ENCODE data around the gene SERPINA1. TPM values are rescaled to one million over a fixed set of nuclear protein-coding genes. Genes with fewer than 3 reads are reported as not detected.

Gene SERPINA1
- total and polyA plus RNA-seq, 2 of the 13 experiments (the other 11 are each of a cell fraction or from before 2014, with no cell fraction given) = 3,266 to 11,015 TPM

- no TSS peak for BruUV-seq (replicated peaks)
- DNase-seq (ENCODE audit: low spot score) (no peak), ATAC-seq (no peak), FAIRE-seq (no peak)
- CTCF ChIA-PET (ENCODE audit: low intra/inter-chr PET ratio, low total read pairs) = no interaction called here
- H2AFZ ChIP-seq (ENCODE audit: low read length) = no peak overlapping the region
- peaks cover 43% of the 10 kb centered on the region for H3K4me1 ChIP-seq (ENCODE audit: insufficient read depth, low read length)
- no peaks in the 10 kb centered on the region for H4K20me1 ChIP-seq (ENCODE audit: insufficient read depth, low read length)
- POLR2A ChIA-PET = no interaction called here
- H3K27me3 ChIP-seq (ENCODE audit: control insufficient read depth in 1 of 2, insufficient read depth in 2 of 2, low read length in 2 of 2) = no peaks in the 10 kb centered on the region
- no peak overlapping the region for H3K4me3 ChIP-seq (replicated peaks in 1 of 3; ENCODE audit: insufficient read depth in 1 of 3, low read depth in 2 of 3, low read length in 3 of 3)
- H3K9me3 ChIP-seq (ENCODE audit: low read length) = peaks cover 13% of the 10 kb centered on the region; the same call in 1 of the 2 replicates
- no peaks in the 10 kb centered on the region for H3K36me3 ChIP-seq (replicated peaks in 1 of 2; ENCODE audit: control insufficient read depth in 1 of 2, insufficient read depth in 2 of 2, low read length in 2 of 2)
- 69% methylated on average over 9 of the region's 9 CpGs for whole genome bisulfite sequencing (ENCODE audit: low lambda C conversion rate)
- H3K9ac ChIP-seq (ENCODE audit: insufficient read depth, low read depth, low read length) = no peak overlapping the region
- intact Hi-C loops (cut with micrococcal nuclease; ENCODE audit: unreplicated experiment) = no loop called here
- TF ChIP-seq MNT (IDR thresholded peaks at IDR 0.05) (no peak), ZNF629 (CRISPR knock-in tag; conservative IDR thresholded peaks at IDR 0.05) (0 out of 2 replicates have a peak, but pooled peaks have one; percentile 33)
- H3K27ac ChIP-seq (ENCODE audit: extremely low read length, insufficient read depth, low read length) = no peak overlapping the region
- in situ Hi-C loops (cut with HindIII; ENCODE audit: extremely low pct_ligation_motif_present, low pct_unique_long_range_greater_than_20kb) = loop anchor here (5.0 to 10.0 kb wide), 2 partner anchors 120 to 258 kb away; no protein-coding TSS in a partner anchor
- H3K79me2 ChIP-seq (ENCODE audit: insufficient read depth, low read length) = no peaks in the 10 kb centered on the region
- H3K4me2 ChIP-seq (ENCODE audit: low read depth, low read length) = no peak overlapping the region
These were observed 38.7 kb upstream of the SERPINA1 start for GRCh38 chr14:94427016-94427613.

DNA sequence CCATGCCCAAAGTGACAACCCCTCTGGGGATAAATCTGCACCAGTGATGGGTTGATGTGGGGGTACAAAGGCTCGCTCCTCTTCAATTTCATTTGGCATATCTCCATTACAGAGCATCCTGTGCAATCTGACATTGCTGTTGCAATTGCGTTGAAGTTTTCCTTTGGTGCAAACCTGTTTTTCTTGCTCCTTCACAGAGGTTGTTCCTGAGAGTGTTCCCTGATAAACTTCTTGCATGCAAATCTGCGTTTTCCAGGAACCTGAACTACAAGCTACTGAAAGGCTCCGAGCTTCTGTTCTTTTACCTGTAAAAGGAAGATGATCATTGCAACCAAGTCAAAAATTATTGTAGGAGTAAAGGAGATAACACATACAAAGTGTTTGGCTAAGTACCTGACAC is 38.1 kb upstream of the SERPINA1 start:
- no peak for TF ChIP-seq ZNF777 (CRISPR knock-in tag; IDR thresholded peaks at IDR 0.05)
- TF ChIP-seq ZNF703 (CRISPR knock-in tag; IDR thresholded peaks at IDR 0.05; ENCODE audit: borderline replicate concordance) = no peak
- no peak for TF ChIP-seq ZNF17 (CRISPR knock-in tag; IDR thresholded peaks at IDR 0.05)
- no peak for TF ChIP-seq ZMYM2 (CRISPR knock-in tag; IDR thresholded peaks at IDR 0.05)
- no peak for TF ChIP-seq KAT8 (CRISPR knock-in tag; IDR thresholded peaks at IDR 0.05)
- no peak for TF ChIP-seq ZNF256 (CRISPR knock-in tag; conservative IDR thresholded peaks at IDR 0.05)
- no peak for TF ChIP-seq ZNF652 (CRISPR knock-in tag; IDR thresholded peaks at IDR 0.05; ENCODE audit: borderline replicate concordance, low read depth)
- TF ChIP-seq ZNF577 (CRISPR knock-in tag; IDR thresholded peaks at IDR 0.05; ENCODE audit: borderline replicate concordance, low read depth) = no peak
- Histone ChIP-seq H3K27me3 (ENCODE audit: control insufficient read depth in 1 of 2, insufficient read depth in 2 of 2, low read length in 2 of 2) (no peaks in the 10 kb centered on the region), H3K4me1 (ENCODE audit: insufficient read depth, low read length) (peaks cover 39% of the 10 kb centered on the region), H2AFZ (ENCODE audit: low read length) (no peak overlapping the region), H3K4me2 (ENCODE audit: low read depth, low read length) (no peak overlapping the region), H3K9me3 (ENCODE audit: low read length) (peaks cover 13% of the 10 kb centered on the region; the same call in 1 of the 2 replicates), H3K36me3 (replicated peaks in 1 of 2; ENCODE audit: control insufficient read depth in 1 of 2, insufficient read depth in 2 of 2, low read length in 2 of 2) (no peaks in the 10 kb centered on the region), H3K4me3 (replicated peaks in 1 of 3; ENCODE audit: insufficient read depth in 1 of 3, low read depth in 2 of 3, low read length in 3 of 3) (no peak overlapping the region), H3K9ac (ENCODE audit: insufficient read depth, low read depth, low read length) (no peak overlapping the region), H3K27ac (ENCODE audit: extremely low read length, insufficient read depth, low read length) (no peak overlapping the region), H4K20me1 (ENCODE audit: insufficient read depth, low read length) (no peaks in the 10 kb centered on the region), H3K79me2 (ENCODE audit: insufficient read depth, low read length) (no peaks in the 10 kb centered on the region)
- DNase-seq (ENCODE audit: low spot score) (no peak), ATAC-seq (no peak), FAIRE-seq (no peak)
- POLR2A ChIA-PET = no interaction called here
- no TSS peak for BruUV-seq (replicated peaks)
- intact Hi-C loops (cut with micrococcal nuclease; ENCODE audit: unreplicated experiment) = no loop called here
- in situ Hi-C loops (cut with HindIII; ENCODE audit: extremely low pct_ligation_motif_present, low pct_unique_long_range_greater_than_20kb) = loop anchor here (5.0 to 10.0 kb wide), 2 partner anchors 121 to 258 kb away; no protein-coding TSS in a partner anchor
- CTCF ChIA-PET (ENCODE audit: low intra/inter-chr PET ratio, low total read pairs) = no interaction called here
- WGBS (ENCODE audit: low lambda C conversion rate) = 75% methylated on average over 4 of the region's 4 CpGs
